ENCODE measurements around the gene SFMBT2. TPM values are rescaled to one million over a fixed set of nuclear protein-coding genes. Genes with fewer than 3 reads are reported as not detected.

Gene SFMBT2
- total RNA-seq, 6 experiments from 2014 or later, result 1.4 to 3.4 (median 1.8) TPM

DNA sequence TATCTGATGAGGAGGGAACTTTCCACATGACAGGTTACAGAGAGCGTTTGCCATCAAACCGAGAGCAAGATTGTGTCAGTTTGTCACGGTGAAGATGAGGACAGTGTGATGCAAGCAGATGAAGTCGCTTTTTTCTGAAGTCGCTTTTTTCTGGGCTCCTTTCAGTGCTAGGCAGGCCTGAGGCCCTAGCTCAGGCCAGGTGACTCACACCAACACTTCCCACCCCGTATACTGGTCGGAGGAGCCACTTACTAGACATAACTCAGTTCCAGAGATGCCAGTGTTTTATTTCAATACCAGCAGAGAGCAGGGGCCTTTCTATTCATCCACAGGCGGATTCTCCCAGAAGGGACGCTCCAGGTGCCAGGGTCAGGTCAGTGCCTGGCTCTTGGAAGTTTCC is 58.9 kb downstream of the SFMBT2 start:
- no peaks in the 10 kb centered on the region for H3K27me3 ChIP-seq
- no peaks in the 10 kb centered on the region for H3K4me1 ChIP-seq
- H3K9me3 ChIP-seq, result no peaks in the 10 kb centered on the region
- no peak for DNase-seq
- TF ChIP-seq, protein P1, sequence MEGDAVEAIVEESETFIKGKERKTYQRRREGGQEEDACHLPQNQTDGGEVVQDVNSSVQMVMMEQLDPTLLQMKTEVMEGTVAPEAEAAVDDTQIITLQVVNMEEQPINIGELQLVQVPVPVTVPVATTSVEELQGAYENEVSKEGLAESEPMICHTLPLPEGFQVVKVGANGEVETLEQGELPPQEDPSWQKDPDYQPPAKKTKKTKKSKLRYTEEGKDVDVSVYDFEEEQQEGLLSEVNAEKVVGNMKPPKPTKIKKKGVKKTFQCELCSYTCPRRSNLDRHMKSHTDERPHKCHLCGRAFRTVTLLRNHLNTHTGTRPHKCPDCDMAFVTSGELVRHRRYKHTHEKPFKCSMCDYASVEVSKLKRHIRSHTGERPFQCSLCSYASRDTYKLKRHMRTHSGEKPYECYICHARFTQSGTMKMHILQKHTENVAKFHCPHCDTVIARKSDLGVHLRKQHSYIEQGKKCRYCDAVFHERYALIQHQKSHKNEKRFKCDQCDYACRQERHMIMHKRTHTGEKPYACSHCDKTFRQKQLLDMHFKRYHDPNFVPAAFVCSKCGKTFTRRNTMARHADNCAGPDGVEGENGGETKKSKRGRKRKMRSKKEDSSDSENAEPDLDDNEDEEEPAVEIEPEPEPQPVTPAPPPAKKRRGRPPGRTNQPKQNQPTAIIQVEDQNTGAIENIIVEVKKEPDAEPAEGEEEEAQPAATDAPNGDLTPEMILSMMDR (IDR thresholded peaks at IDR 0.05), result no peak
- no peak for TF ChIP-seq POLR2A (IDR thresholded peaks at IDR 0.05)
- intact Hi-C loops (cut with DNase I), result no loop called here
- WGBS (ENCODE audit: insufficient coverage, low coverage, low lambda C conversion rate, missing lambda C conversion rate), result 78% methylated on average over 9 of the region's 9 CpGs
- H3K4me3 ChIP-seq, result no peak overlapping the region
- H3K27ac ChIP-seq, result no peak overlapping the region
- no peak for ATAC-seq
- H3K36me3 ChIP-seq, result no peaks in the 10 kb centered on the region

DNA sequence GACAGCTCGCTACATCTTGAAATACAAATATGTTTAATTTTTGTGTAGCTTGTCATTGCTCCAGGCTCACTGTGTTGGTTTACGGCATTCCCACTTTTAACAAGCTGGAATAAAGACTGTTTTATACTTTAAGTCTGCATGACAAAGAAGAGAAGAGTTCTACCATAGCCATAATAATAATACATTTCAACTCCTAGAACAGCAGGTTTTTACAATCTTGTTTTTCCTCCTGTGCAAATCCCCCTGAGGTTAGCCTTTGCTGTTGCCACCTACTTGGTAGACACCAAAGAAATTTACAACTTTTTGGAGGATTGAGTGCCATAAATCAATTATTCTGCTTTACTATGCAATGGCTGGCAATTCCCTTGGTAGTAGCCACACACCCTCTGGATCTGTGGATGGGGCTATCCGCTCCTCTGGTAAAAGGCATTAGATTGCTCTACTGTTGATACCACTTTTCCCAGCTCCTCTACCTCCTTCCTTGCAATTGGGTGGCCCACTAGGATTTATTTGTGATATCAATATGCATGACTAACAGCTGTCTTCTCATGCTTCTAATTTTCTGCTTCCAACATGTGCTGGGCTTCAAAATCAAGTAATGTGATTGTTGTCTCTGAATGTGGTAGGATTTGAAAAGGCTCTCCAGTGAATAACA is 60.2 kb downstream of the SFMBT2 start:
- ATAC-seq (no peak), DNase-seq (no peak)
- Histone ChIP-seq H3K9me3 (no peaks in the 10 kb centered on the region), H3K27ac (no peak overlapping the region), H3K4me1 (no peaks in the 10 kb centered on the region), H3K36me3 (no peaks in the 10 kb centered on the region), H3K4me3 (no peak overlapping the region), H3K27me3 (no peaks in the 10 kb centered on the region)
- no peak for TF ChIP-seq POLR2A (IDR thresholded peaks at IDR 0.05)
- TF ChIP-seq, protein P1 (IDR thresholded peaks at IDR 0.05), result no peak
- WGBS (ENCODE audit: insufficient coverage, low coverage, low lambda C conversion rate, missing lambda C conversion rate), result 69% methylated on average over 3 of the region's 3 CpGs
- intact Hi-C loops (cut with DNase I), result no loop called here

DNA sequence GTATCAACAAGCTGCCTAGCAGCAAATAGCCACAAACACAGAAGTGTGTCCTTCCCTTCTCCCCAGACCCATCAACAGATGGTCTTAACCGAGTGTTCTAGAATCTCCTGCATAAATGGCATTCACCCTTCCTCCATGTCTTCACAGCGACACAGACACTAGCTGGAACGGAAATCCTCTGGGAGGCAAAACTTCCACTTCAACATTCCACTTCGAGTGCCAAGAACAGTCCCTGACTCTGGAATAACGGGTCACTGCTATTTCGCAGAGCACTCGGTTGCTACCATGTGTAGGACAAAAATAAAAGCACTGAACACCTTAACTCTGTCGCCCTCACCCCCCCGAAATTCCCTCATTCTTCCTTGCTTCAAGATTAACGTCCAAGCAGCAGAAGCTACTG is 65.1 kb downstream of the SFMBT2 start:
- intact Hi-C loops (cut with DNase I), result no loop called here
- TF ChIP-seq POLR2A (IDR thresholded peaks at IDR 0.05), result no peak
- TF ChIP-seq, protein P1 (IDR thresholded peaks at IDR 0.05), result no peak
- Histone ChIP-seq H3K4me1 (no peaks in the 10 kb centered on the region), H3K27ac (peak overlapping the region in 1 of 3 donors; percentile 16), H3K36me3 (no peaks in the 10 kb centered on the region), H3K27me3 (no peaks in the 10 kb centered on the region), H3K9me3 (no peaks in the 10 kb centered on the region), H3K4me3 (no peak overlapping the region)
- DNase-seq (no peak), ATAC-seq (peak; percentile 59 to 79 (median 66))
- WGBS (ENCODE audit: insufficient coverage, low coverage, low lambda C conversion rate, missing lambda C conversion rate), result 53% methylated on average over 9 of the region's 10 CpGs

DNA sequence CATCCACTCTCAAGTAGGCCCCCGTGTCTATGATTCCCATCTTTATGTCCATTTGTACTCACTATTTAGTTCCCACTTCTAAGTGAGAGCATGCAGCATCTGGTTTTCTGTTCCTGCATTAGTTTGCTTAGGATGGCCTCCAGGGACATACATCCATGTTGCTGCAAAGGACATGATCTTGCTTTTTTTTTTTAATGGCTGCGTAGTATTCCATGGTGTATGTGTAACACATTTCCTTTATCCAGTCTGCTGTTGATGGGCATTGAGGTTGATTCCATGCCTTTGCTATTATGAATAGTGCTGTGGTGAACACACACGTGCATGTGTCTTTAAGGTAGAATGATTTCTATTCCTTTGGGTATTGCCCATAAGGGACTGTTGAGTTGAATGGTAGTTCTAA is 67.8 kb downstream of the SFMBT2 start:
- no peaks in the 10 kb centered on the region for H3K9me3 ChIP-seq
- H3K27ac ChIP-seq, result no peak overlapping the region
- DNase-seq, result no peak
- WGBS (ENCODE audit: insufficient coverage, low coverage, low lambda C conversion rate, missing lambda C conversion rate), result 78% methylated on average over 3 of the region's 3 CpGs
- no peak for TF ChIP-seq POLR2A (IDR thresholded peaks at IDR 0.05)
- TF ChIP-seq, protein P1 (IDR thresholded peaks at IDR 0.05), result no peak
- H3K4me3 ChIP-seq, result no peak overlapping the region
- H3K36me3 ChIP-seq, result no peaks in the 10 kb centered on the region
- ATAC-seq, result no peak
- H3K4me1 ChIP-seq, result no peaks in the 10 kb centered on the region
- intact Hi-C loops (cut with DNase I), result no loop called here
- no peaks in the 10 kb centered on the region for H3K27me3 ChIP-seq

Measured in right lobe of liver (tissue), 6 donors.